T-helper 2 cell treated with Interferon-gamma antibody and Interleukin-4, amounts not matched to agents 5 μg/mL and 100 μg/mL, for 36 hours (primary cell): ENCODE data around the gene CDK17.
"Not testable (repeated sequence)": the region's sequence is repeated elsewhere in the genome, so short reads cannot be mapped to it uniquely, and the experiment has no call there.

ENCODE experiments used
- DNase-seq: peaks from one replicate; pipeline ENCODE4 v3.0.0; 2021; ENCODE audit warnings: low spot score
- H3K27ac Mint-ChIP-seq: one replicate; pipeline ENCODE4 v1.8.0; 2021; ENCODE audit warnings: mild to moderate bottlenecking, mixed read lengths
- H3K27me3 Mint-ChIP-seq: one replicate; pipeline ENCODE4 v1.8.0; 2021; ENCODE audit warnings: low read depth, mixed read lengths
- H3K36me3 Mint-ChIP-seq: one replicate; pipeline ENCODE4 v1.8.0; 2021; ENCODE audit warnings: low read depth, mixed read lengths
- H3K4me1 Mint-ChIP-seq: one replicate; pipeline ENCODE4 v1.8.0; 2021; ENCODE audit warnings: low read depth, mixed read lengths
- H3K4me3 Mint-ChIP-seq: one replicate; pipeline ENCODE4 v1.8.0; 2022; ENCODE audit warnings: mild to moderate bottlenecking, moderate library complexity, mixed read lengths
- H3K9me3 Mint-ChIP-seq: one replicate; pipeline ENCODE4 v1.8.0; 2021; ENCODE audit warnings: mixed read lengths

Gene CDK17

DNA sequence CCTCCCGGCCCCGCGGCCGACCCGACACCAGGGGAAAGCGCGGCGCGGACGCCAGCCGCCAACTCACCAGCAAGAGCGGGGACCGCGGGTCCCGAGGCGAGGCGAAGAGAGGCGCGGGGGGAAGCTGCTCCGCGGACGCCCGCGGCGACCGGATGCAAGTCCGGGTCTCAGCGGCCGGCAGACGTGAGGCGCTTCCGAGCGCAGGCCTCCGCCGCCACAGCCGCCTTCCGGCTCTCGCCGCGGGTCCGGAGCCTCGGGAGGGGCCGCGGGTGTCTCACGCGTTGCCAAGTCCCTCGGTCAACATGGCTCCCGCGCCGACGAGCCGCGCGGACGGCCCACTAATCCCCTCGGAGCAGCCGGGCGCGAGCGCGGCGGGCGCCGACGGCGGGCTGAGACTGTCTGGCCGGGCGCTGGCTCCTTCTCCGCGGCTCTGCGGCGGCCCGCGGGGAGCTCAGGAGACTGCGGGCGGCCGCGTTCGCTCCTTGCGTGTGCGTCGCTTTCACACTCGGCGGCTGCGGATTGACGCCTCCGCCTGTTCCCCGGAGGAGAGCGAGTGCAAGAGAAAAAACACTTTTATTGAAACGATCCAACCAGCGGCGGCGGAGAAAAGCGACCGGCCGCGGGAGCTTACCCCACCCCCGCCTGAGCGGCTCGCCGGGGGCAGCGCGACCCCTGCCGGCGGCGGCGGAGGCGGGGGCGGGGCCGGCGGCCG lies at the start of gene CDK17:
Gene CDK17, minus strand, starts transcription at position 521 of the 712 bp plus-strand sequence. CDS start 65,603 bp downstream, outside the sequence.
- DNase-seq, result peak; percentile 84
- Mint-ChIP-seq H3K9me3 (no peaks in the 10 kb centered on the region), H3K4me1 (peaks cover 46% of the 10 kb centered on the region), H3K4me3 (peak within 1 kb of the TSS; percentile 94), H3K27ac (peak within 1 kb of the TSS; percentile 95), H3K36me3 (peaks cover 3% of the 10 kb centered on the region), H3K27me3 (no peaks in the 10 kb centered on the region)

DNA sequence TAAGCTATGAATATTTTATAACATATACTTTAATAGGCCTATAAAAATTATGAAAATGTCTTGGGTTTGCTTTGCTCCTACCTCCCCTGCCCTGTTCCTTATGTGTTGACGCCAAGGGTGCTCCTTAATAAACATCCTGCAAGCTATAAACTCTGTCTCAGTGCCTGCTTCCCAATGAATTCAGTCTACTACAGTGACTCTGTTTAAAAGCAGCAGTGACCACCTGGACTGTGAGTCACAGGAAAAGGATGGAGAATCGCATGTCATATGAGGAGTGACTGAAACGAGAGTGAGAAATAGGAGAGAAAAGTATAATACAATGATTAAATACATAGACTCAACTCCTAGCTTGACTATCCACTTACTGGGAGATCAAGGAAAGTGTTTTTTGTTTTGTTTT lies 48.1 kb upstream of the CDK17 start:
- no peak overlapping the region for H3K27ac Mint-ChIP-seq
- H3K4me1 Mint-ChIP-seq, result peaks cover 37% of the 10 kb centered on the region
- H3K4me3 Mint-ChIP-seq, result no peak overlapping the region
- H3K36me3 Mint-ChIP-seq, result peaks cover 2% of the 10 kb centered on the region
- H3K27me3 Mint-ChIP-seq, result no peaks in the 10 kb centered on the region
- H3K9me3 Mint-ChIP-seq, result no peaks in the 10 kb centered on the region
- no peak for DNase-seq

DNA sequence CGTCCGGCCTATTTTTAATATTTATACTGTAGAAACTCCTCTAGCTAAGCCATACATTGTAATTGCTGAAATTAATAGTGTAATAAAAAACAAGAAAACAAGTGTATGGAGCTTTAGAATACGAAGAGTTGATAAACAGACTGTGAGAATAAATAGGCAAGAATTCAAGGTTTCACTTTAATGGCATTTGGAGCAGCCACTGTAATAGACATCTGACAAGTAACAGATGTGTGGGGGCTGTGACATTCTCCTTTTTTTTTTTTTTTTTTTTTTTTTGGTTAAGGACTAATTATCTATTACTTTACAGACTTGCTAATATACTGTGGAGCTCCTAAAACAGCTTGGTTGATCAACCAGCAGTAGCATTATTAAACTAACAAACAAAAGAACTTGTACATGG lies 47.0 kb upstream of the CDK17 start:
- Mint-ChIP-seq H3K27ac (peak overlapping the region; percentile 32), H3K27me3 (no peaks in the 10 kb centered on the region), H3K4me3 (no peak overlapping the region), H3K4me1 (peaks cover 42% of the 10 kb centered on the region), H3K9me3 (no peaks in the 10 kb centered on the region), H3K36me3 (peaks cover 2% of the 10 kb centered on the region)
- DNase-seq, result no peak

DNA sequence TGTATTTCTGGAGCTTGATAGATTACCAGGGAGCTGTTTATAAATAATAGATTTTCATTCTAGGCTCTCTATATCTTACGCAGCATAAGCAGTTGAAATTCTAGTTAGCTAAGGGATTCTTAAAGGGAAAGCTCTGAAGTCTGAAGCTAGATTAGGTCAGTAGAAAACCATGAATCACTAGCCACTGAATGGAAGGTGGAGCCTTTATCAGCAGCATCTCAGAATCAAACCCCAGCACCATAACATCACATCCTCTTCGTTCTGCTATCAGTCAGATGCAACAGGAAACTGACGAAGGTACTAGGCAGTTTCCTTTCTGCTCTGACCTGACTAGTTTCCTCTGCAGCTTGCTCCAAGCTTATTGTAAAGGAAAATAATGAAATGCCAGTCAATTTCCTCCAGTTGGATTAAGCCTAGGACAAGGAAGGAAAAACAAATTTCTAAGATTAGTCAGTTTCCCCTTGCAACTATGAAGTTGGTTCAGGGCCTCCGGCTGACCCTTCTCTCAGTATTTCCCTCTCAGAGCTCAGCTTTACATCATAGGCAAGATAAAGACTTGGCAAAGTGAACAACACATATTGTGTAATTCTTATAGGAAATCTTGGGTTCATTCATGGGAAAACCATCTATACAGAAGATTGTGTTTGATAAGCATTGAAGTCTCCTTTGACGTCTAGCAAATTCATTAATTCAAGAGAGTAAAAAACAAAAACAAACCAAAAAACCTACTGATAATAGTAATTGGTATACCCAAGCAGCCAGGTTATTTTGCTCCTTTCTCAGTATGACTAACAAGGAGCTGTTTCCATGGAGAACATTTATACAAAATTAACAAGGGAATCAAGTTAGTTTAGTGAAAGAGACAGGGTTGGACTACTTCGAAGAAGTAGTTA lies 45.7 kb upstream of the CDK17 start:
- H3K4me1 Mint-ChIP-seq, result peaks cover 48% of the 10 kb centered on the region
- no peaks in the 10 kb centered on the region for H3K27me3 Mint-ChIP-seq
- H3K27ac Mint-ChIP-seq, result peak overlapping the region; percentile 95

DNA sequence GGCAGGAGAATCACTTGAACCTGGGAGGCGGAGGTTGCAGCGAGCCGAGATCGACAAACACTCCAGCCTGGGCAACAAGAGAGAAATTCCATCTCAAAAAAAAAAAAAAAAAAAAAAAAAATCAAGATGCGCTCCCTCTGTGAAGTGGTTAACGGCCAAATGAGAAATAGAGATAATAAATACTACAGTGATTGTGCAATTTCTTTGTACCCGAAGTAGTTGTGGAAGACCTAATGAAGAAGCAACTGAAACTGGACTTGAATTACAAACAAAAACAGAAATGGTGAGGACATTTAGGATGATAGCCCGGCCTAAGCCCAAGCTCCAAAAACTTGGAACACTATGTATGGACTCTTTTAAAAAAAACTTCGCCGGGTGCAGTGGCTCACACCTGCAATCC lies 44.2 kb upstream of the CDK17 start:
- Mint-ChIP-seq H3K27ac (peak overlapping the region; percentile 82), H3K9me3 (peaks cover 13% of the 10 kb centered on the region), H3K36me3 (peaks cover 4% of the 10 kb centered on the region), H3K27me3 (no peaks in the 10 kb centered on the region), H3K4me3 (peak overlapping the region; percentile 18), H3K4me1 (peaks cover 44% of the 10 kb centered on the region)
- no peak for DNase-seq

More for the DNA sequence above, 45.7 kb upstream of the CDK17 start:
- H3K9me3 Mint-ChIP-seq, result peaks cover 7% of the 10 kb centered on the region
- peaks cover 3% of the 10 kb centered on the region for H3K36me3 Mint-ChIP-seq
- peak; percentile 81 for DNase-seq
- H3K4me3 Mint-ChIP-seq, result peak overlapping the region; percentile 50

DNA sequence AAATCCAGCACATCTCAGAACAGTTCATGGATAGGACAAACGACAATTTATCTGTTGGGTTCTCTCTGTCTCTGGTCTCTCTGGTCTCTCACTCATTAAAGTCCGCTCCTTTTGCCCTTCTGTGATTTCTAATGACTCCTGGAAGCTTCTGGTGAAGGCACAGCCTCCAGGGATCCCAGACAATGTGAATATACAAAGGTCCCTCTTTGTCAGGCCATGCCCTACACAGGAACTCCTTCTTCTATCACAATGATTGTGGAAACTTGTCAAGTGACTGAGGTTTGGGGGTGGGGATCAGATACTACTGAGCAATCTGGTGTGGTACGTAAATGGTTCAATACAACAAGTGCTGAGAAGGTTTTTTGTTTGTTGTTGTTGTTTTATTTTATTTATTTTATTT lies 42.7 kb upstream of the CDK17 start:
- H3K9me3 Mint-ChIP-seq, result peaks cover 13% of the 10 kb centered on the region
- peaks cover 4% of the 10 kb centered on the region for H3K36me3 Mint-ChIP-seq
- no peak overlapping the region for H3K4me3 Mint-ChIP-seq
- no peak overlapping the region for H3K27ac Mint-ChIP-seq
- H3K4me1 Mint-ChIP-seq, result peaks cover 49% of the 10 kb centered on the region
- DNase-seq, result no peak
- H3K27me3 Mint-ChIP-seq, result no peaks in the 10 kb centered on the region

DNA sequence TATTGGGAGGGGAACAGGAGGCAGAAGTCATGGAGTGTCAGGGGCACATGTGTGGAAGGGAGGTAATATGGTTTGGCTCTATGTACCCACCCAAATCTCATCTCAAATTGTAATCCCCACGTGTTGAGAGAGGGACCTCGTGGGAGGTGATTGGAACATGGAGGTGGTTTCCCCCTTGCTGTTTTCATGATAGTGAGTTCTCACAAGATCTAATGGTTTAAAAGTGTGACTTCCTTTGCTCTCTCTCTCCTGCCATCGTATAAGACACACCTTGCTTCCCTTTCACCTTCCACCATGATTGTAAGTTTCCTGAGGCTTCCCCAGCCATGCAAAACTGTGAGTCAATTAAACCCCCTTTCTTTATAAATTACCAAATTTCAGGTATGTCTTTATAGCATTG lies 41.6 kb upstream of the CDK17 start:
- peaks cover 13% of the 10 kb centered on the region for H3K9me3 Mint-ChIP-seq
- peaks cover 51% of the 10 kb centered on the region for H3K4me1 Mint-ChIP-seq
- peaks cover 4% of the 10 kb centered on the region for H3K36me3 Mint-ChIP-seq
- no peak for DNase-seq
- H3K4me3 Mint-ChIP-seq, result no peak overlapping the region
- H3K27ac Mint-ChIP-seq, result no peak overlapping the region
- no peaks in the 10 kb centered on the region for H3K27me3 Mint-ChIP-seq

DNA sequence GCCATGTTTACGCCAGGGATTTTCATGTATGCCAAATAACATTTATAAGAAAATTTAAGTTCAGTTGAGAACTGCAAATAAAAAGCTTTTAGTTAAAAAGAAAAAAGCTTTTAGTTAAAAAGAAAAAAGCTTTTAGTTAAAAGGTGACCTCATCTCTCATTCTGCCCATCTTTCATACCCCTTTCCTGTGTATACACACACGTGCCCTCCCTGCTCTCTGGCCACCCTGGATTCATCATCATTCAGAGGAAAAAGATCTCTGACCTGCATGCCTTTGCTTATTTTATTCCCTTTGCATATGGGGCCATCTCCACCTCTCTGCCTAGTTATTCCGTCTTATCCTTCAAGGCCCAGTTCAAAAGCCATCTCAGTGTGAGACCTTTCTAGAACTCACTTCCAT lies 38.1 kb upstream of the CDK17 start:
- H3K36me3 Mint-ChIP-seq, result peaks cover 9% of the 10 kb centered on the region
- no peak overlapping the region for H3K4me3 Mint-ChIP-seq
- no peaks in the 10 kb centered on the region for H3K27me3 Mint-ChIP-seq
- peaks cover 21% of the 10 kb centered on the region for H3K9me3 Mint-ChIP-seq
- H3K4me1 Mint-ChIP-seq, result peaks cover 41% of the 10 kb centered on the region
- DNase-seq, result no peak
- H3K27ac Mint-ChIP-seq, result no peak overlapping the region

DNA sequence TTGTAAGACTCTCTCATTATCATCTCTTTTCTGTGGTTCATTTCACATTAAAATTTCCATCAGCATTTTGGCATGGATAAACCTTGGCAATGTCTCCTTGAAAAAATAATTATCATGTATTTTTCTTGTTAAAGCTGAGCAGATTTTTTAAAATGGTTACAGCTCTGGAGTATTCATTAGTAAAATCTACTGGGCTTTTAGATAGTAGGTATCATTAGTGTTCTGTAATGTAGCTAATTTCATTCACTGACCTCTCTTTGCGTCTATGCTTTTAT lies 36.9 kb upstream of the CDK17 start:
- Mint-ChIP-seq H3K27me3 (no peaks in the 10 kb centered on the region), H3K4me1 (peaks cover 36% of the 10 kb centered on the region)

DNA sequence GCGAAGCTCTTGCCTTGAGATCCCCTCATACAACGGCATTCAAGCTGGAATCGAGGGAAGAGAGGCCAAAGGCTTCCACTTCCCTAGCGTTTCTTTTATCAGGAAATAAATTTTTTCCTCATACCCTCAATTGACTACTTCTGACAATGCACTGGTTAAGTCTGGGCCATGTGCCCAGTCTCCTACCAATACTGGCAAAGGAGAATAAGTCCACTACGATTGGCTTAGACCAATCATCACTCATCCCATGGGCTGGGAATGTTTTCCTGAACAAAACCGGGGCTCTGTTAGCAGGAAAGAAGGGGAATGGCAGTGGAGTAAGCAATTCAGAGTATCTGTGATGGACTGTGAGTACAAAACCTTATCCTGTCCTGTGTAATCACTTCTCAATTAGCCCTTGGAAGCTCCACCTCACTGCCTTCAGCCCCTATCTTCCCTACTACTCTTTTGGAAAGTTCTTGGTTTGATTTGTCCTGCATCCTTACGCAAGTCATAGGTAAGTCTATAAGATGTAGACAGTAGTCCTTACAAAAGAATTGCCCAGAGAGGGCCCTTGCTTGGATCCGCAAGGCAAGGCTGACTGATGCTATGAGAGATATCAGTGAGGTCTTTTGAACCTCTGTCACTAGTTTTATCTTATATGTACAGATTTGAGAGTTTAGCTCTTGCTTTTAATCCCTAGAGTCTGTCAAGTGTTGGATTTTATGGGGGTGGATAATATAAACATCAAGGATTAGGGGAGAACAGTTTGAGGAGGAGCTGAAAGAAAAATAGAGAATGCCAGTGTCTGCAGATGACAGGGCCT lies 36.3 kb upstream of the CDK17 start:
- Mint-ChIP-seq H3K27ac (no peak overlapping the region), H3K9me3 (peaks cover 15% of the 10 kb centered on the region), H3K27me3 (no peaks in the 10 kb centered on the region), H3K4me3 (no peak overlapping the region), H3K36me3 (peaks cover 8% of the 10 kb centered on the region), H3K4me1 (peaks cover 31% of the 10 kb centered on the region)
- no peak for DNase-seq

More for the DNA sequence above, 36.9 kb upstream of the CDK17 start:
- no peak for DNase-seq
- Mint-ChIP-seq H3K36me3 (peaks cover 9% of the 10 kb centered on the region), H3K9me3 (peaks cover 21% of the 10 kb centered on the region), H3K27ac (no peak overlapping the region), H3K4me3 (no peak overlapping the region)

DNA sequence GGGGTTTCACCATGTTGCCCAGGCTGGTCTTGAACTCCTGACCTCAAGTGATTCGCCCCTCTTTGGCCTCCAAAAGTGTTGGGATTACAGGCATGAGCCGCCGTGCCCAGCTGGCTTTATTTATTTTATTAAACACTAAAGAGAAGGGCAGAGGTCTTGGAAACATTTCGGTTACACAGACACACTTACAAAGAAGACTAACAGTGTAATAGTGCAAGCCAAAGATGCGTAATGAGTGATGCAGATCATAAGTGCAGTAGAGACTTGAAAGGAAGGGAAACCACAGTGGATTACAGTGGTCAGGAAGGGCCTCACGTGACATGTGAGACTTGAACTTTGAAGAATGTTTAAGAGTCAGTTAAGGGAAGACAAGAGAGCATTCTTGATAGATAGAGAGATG lies 33.9 kb upstream of the CDK17 start:
- H3K4me3 Mint-ChIP-seq, result peak overlapping the region; percentile 45
- DNase-seq, result peak; percentile 80
- H3K27ac Mint-ChIP-seq, result peak overlapping the region; percentile 89
- peaks cover 37% of the 10 kb centered on the region for H3K4me1 Mint-ChIP-seq
- H3K36me3 Mint-ChIP-seq, result peaks cover 5% of the 10 kb centered on the region
- no peaks in the 10 kb centered on the region for H3K27me3 Mint-ChIP-seq
- peaks cover 8% of the 10 kb centered on the region for H3K9me3 Mint-ChIP-seq

DNA sequence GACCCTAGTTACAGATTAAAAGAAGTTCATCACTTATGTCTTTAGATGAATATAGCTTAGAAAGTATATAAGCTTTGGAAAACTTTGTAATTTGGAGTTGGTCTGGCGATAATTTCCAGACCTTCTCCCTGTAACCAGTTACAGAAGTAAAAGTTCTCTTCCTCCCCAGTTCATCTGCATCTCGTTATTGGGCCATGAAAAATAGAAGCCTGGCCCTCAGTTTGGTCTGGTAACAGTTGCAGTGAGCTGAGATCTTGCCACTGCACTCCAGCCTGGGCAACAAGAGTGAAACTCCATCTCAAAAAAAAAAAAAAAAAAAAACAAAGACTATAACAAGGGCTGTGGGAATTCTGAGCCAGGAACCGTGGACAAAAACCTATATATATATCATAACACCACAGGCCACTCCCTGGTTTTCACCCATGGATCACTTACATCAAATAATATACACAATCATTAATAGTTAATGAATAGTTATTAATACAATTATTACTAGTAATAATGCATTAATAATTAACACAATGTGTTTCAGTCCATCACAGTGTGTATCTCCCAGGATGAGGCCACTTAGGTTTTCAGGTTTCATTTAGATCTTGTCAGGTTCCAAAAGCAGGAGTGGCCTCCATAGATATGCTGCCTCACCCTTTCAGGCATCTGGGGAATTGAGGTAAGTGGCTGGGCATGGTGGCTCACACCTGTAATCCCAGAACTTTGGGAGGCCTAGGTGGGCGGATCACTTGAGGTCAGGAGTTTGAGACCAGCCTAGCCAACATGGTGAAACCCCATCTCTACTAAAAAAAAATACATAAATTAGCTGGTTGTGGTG lies 32.5 kb upstream of the CDK17 start:
- peaks cover 41% of the 10 kb centered on the region for H3K4me1 Mint-ChIP-seq
- DNase-seq, H3K9me3 Mint-ChIP-seq, H3K36me3 Mint-ChIP-seq, H3K4me3 Mint-ChIP-seq, H3K27me3 Mint-ChIP-seq: not testable (repeated sequence)
- peak overlapping the region; percentile 29 for H3K27ac Mint-ChIP-seq

DNA sequence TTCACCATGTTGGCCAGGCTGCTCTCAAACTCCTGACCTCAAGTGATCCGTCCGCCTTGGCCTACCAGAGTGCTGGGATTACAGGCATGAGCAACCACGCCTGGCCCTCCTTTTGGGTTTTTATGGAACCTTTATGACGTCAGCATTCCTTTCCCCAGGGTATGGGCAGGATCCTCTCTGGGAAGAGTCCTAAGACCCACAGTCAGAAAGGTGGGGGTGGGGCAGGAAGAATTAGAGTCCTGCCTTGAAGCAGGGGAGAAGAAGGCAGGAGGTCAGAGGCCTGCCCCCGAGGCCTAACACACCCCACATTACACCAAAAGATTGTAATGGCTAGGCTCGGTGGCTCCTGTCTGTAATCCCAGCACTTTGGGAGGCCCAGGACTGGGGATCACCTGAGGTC lies 30.8 kb upstream of the CDK17 start:
- H3K4me1 Mint-ChIP-seq, result peaks cover 46% of the 10 kb centered on the region
- DNase-seq, result no peak
- no peak overlapping the region for H3K4me3 Mint-ChIP-seq
- no peak overlapping the region for H3K27ac Mint-ChIP-seq
- H3K27me3 Mint-ChIP-seq, result no peaks in the 10 kb centered on the region
- peaks cover 5% of the 10 kb centered on the region for H3K36me3 Mint-ChIP-seq
- peaks cover 7% of the 10 kb centered on the region for H3K9me3 Mint-ChIP-seq
